Right atrium auricular region (tissue), 2 donors: ENCODE data around the gene ATP6V1E1. TPM values are rescaled to one million over a fixed set of nuclear protein-coding genes. Genes with fewer than 3 reads are reported as not detected.

ENCODE experiments used
- DNase-seq: peaks from one replicate; pipeline ENCODE4 v3.0.0-alpha.2; 2019; ENCODE audit warnings: low spot score
- H3K27ac ChIP-seq, 2 donors: fragments of 200-600 bp; sonication (generic); 1 replicate in 1 of 2; 2 replicates in 1 of 2; pipeline ENCODE4 v1.5.1; 2016 to 2019
- H3K27me3 ChIP-seq, 2 donors: fragments of 200-600 bp; sonication (generic); one replicate each; pipeline versions ENCODE4 v1.5.1 to v1.6.0; 2017 to 2019
- H3K36me3 ChIP-seq: fragments of 200-600 bp; sonication (generic); one replicate; pipeline ENCODE4 v1.5.1; 2016
- H3K4me1 ChIP-seq, 2 donors: fragments of 200-600 bp; sonication (generic); one replicate each; pipeline versions ENCODE4 v1.5.1 to v1.6.0; 2017 to 2019
- H3K4me3 ChIP-seq, 2 donors: fragments of 200-600 bp; sonication (generic); 1 replicate in 1 of 2; 2 replicates in 1 of 2; pipeline ENCODE4 v1.5.1; 2017 to 2019; ENCODE audit warnings: mild to moderate bottlenecking in 1 of 2, moderate library complexity in 1 of 2
- H3K9me3 ChIP-seq, 2 donors: fragments of 200-600 bp; sonication (generic); one replicate each; pipeline ENCODE4 v1.5.1; 2019
- total RNA-seq, 2 donors: library from RNA; depleted of rRNA; stranded (reverse); fragments of >200 nt; gene quantifications; one replicate each; pipeline ENCODE4 v1.1.0, GENCODE V29; 2016
- TF ChIP-seq, protein P1 (sequence below), 2 donors: fragments of 200-600 bp; sonication (generic); IDR thresholded peaks; one replicate each; pipeline ENCODE4 v1.5.1; 2019; ENCODE audit warnings: antibody characterized with exemption in 2 of 2

The ATP6V1E1 gene
- total RNA-seq, 2 donors from 2014 or later, result 202 to 213 TPM

DNA sequence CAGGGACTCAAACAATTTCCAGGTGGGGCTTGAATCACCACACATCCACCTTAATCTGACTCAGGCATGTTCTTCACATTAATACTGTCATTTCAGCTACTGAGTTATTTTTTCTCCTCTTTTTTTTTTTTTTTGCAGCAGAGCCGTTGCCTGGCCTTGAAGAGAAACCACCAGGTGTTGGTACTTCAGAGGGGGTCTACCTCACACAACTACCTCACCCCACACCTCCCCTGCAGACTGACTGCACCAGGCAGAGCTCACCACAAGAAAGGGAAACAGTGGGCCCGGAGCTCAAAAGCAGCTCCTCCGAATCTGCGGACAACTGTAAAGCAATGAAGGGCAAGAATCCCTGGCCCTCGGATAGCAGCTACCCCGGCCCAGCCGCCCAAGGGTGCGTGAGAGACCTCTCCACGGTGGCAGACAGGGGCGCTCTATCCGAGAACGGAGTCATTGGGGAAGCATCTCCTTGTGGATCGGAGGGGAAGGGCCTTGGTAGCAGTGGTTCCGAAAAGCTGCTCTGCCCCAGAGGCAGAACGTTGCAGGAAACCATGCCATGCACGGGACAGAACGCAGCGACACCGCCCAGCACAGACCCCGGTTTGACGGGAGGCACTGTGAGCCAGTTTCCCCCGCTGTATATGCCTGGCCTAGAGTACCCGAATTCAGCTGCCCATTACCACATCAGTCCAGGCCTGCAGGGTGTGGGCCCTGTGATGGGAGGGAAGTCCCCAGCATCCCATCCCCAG, 80.4 kb downstream of the ATP6V1E1 start:
- no peaks in the 10 kb centered on the region for H3K36me3 ChIP-seq
- H3K4me3 ChIP-seq, result no peak overlapping the region
- no peak overlapping the region for H3K27ac ChIP-seq
- no peaks in the 10 kb centered on the region for H3K27me3 ChIP-seq
- TF ChIP-seq, protein P1, sequence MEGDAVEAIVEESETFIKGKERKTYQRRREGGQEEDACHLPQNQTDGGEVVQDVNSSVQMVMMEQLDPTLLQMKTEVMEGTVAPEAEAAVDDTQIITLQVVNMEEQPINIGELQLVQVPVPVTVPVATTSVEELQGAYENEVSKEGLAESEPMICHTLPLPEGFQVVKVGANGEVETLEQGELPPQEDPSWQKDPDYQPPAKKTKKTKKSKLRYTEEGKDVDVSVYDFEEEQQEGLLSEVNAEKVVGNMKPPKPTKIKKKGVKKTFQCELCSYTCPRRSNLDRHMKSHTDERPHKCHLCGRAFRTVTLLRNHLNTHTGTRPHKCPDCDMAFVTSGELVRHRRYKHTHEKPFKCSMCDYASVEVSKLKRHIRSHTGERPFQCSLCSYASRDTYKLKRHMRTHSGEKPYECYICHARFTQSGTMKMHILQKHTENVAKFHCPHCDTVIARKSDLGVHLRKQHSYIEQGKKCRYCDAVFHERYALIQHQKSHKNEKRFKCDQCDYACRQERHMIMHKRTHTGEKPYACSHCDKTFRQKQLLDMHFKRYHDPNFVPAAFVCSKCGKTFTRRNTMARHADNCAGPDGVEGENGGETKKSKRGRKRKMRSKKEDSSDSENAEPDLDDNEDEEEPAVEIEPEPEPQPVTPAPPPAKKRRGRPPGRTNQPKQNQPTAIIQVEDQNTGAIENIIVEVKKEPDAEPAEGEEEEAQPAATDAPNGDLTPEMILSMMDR (IDR thresholded peaks at IDR 0.05), result no peak
- H3K4me1 ChIP-seq, result no peaks in the 10 kb centered on the region
- DNase-seq, result no peak
- no peaks in the 10 kb centered on the region for H3K9me3 ChIP-seq

DNA sequence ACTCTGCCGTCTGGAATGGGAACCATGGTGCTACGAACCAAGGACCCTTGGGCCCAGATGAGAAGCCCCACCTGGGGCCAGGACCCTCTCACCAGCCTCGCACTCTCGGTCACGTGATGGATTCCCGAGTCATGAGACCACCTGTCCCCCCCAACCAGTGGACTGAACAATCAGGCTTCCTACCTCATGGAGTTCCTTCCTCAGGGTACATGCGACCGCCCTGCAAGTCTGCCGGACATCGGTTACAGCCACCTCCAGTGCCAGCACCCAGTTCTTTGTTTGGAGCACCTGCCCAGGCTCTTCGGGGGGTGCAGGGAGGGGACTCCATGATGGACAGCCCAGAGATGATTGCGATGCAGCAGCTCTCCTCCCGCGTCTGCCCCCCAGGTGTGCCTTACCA, 86.1 kb downstream of the ATP6V1E1 start:
- Histone ChIP-seq H3K27me3 (no peaks in the 10 kb centered on the region), H3K9me3 (no peaks in the 10 kb centered on the region), H3K36me3 (peaks cover 14% of the 10 kb centered on the region), H3K27ac (no peak overlapping the region), H3K4me1 (no peaks in the 10 kb centered on the region), H3K4me3 (no peak overlapping the region)
- TF ChIP-seq, protein P1 (IDR thresholded peaks at IDR 0.05), result no peak
- DNase-seq, result no peak

Other genes with a start within 250 kb of the ATP6V1E1 start
- gene SLC25A18, start 65.3 kb downstream of the ATP6V1E1 start, total RNA-seq, result 1 to 10 TPM in 1 of 2 donors, under 1 TPM in 1; 0.59 to 3.6 TPM
- 10 to 100 TPM; 56.5 to 64.1 TPM for gene BCL2L13, start 10.0 kb upstream of the ATP6V1E1 start, total RNA-seq
- gene BID, start 145.7 kb upstream of the ATP6V1E1 start, total RNA-seq, result 10 to 100 TPM; 10.5 to 14.1 TPM